HG02623 (cell line): ENCODE results near the gene ELMO3.

Experiments used
- ATAC-seq: cut with Tn5 transposase; IDR thresholded peaks from one replicate; pipeline ENCODE4 v1.9.1; 2021; ENCODE audit warnings: moderate library complexity; ENCODE audit not compliant: unreplicated experiment

The ELMO3 gene

GRCh38 chr16:67163164-67163998 lies 35.5 kb upstream of the ELMO3 start:
- ATAC-seq = no peak

GRCh38 chr16:67163999-67164558 lies 34.9 kb upstream of the ELMO3 start:
- ATAC-seq = no peak

- ATAC-seq = no peak
Observed at GRCh38 chr16:67164599-67165061, 34.3 kb upstream of the ELMO3 start, which contains the start of gene HSF4. Gene HSF4 (plus strand): TSS chr16:67164745. CDS start chr16:67164812, 67 bp downstream.

- no peak for ATAC-seq
Observed at GRCh38 chr16:67165121-67166078, 33.5 kb upstream of the ELMO3 start.

GRCh38 chr16:67166110-67166547 lies 32.8 kb upstream of the ELMO3 start:
- no peak for ATAC-seq

- no peak for ATAC-seq
Observed at GRCh38 chr16:67166598-67167168, 32.2 kb upstream of the ELMO3 start.

GRCh38 chr16:67167588-67167987 lies 31.3 kb upstream of the ELMO3 start:
- no peak for ATAC-seq

- ATAC-seq = no peak
Observed at GRCh38 chr16:67169011-67169451, 29.9 kb upstream of the ELMO3 start.

GRCh38 chr16:67169642-67170167 lies 29.2 kb upstream of the ELMO3 start:
- no peak for ATAC-seq

GRCh38 chr16:67170168-67170948 lies 28.6 kb upstream of the ELMO3 start, which contains the start of gene NOL3:
Gene NOL3 (plus strand): TSS chr16:67170538.
- ATAC-seq = peak; percentile 38

- ATAC-seq = no peak
Observed at GRCh38 chr16:67170949-67171649, 27.8 kb upstream of the ELMO3 start.

GRCh38 chr16:67173323-67173722 lies 25.6 kb upstream of the ELMO3 start:
- no peak for ATAC-seq

- ATAC-seq = no peak
Observed at GRCh38 chr16:67173808-67174705, 24.9 kb upstream of the ELMO3 start.

GRCh38 chr16:67174706-67175231 lies 24.2 kb upstream of the ELMO3 start:
- no peak for ATAC-seq

GRCh38 chr16:67176662-67177061 lies 22.3 kb upstream of the ELMO3 start:
- ATAC-seq = no peak

- ATAC-seq = no peak
Observed at GRCh38 chr16:67177743-67178699, 20.9 kb upstream of the ELMO3 start.
